OCI-M1 (cell line): Measurements from ENCODE around the gene NT5DC1.
"Not testable (repeated sequence)": the region's sequence is repeated elsewhere in the genome, so short reads cannot be mapped to it uniquely, and the experiment has no call there.

Experiments used
- DNase-seq: peaks from one replicate; lab custom pipeline; 2025; lab: John Stamatoyannopoulos, UW

The NT5DC1 gene

GRCh38 chr6:116279232-116280160, 178.8 kb downstream of the NT5DC1 start, which contains the start of gene TSPYL1:
TSPYL1 (minus strand) TSS chr6:116279930; CDS start chr6:116279830, 100 bp downstream.
- peak; percentile 99 for DNase-seq

GRCh38 chr6:116280161-116280932, 179.7 kb downstream of the NT5DC1 start:
- peak; percentile 60 for DNase-seq

GRCh38 chr6:116280933-116281316, 180.3 kb downstream of the NT5DC1 start:
- DNase-seq = peak; percentile 60

GRCh38 chr6:116282698-116283097, 182.0 kb downstream of the NT5DC1 start:
- DNase-seq = no peak

- no peak for DNase-seq
These were observed 182.5 kb downstream of the NT5DC1 start for GRCh38 chr6:116283191-116283590.

- not testable (repeated sequence) for DNase-seq
These were observed 184.3 kb downstream of the NT5DC1 start for GRCh38 chr6:116284984-116285383.

GRCh38 chr6:116286773-116287358, 186.2 kb downstream of the NT5DC1 start:
- DNase-seq = peak; percentile 32

- peak; percentile 73 for DNase-seq
These were observed 187.1 kb downstream of the NT5DC1 start for GRCh38 chr6:116287689-116288282.

GRCh38 chr6:116289876-116290275, 189.2 kb downstream of the NT5DC1 start:
- no peak for DNase-seq

- no peak for DNase-seq
These were observed 190.1 kb downstream of the NT5DC1 start for GRCh38 chr6:116290799-116291198.

- no peak for DNase-seq
These were observed 191.2 kb downstream of the NT5DC1 start for GRCh38 chr6:116291701-116292396.

GRCh38 chr6:116292553-116292952, 191.9 kb downstream of the NT5DC1 start:
- DNase-seq = no peak

- DNase-seq = no peak
These were observed 197.6 kb downstream of the NT5DC1 start for GRCh38 chr6:116298273-116298672.

- DNase-seq = no peak
These were observed 198.3 kb downstream of the NT5DC1 start for GRCh38 chr6:116298973-116299372.
